Type B pancreatic cell (in vitro differentiated cells): ENCODE data around the gene PRSS21. TPM values are rescaled to one million over a fixed set of nuclear protein-coding genes. Genes with fewer than 3 reads are reported as not detected.

Experiments used
- DNase-seq: peaks from one replicate; pipeline ENCODE4 v3.0.0; 2021; ENCODE audit warnings: mixed read lengths; ENCODE audit not compliant: unreplicated experiment; ENCODE audit errors: extremely low spot score
- H3K27ac Mint-ChIP-seq: 2 replicates; pipeline ENCODE4 v1.8.0; 2021; ENCODE audit warnings: mild to moderate bottlenecking, mixed read lengths
- H3K27me3 Mint-ChIP-seq: 2 replicates; pipeline ENCODE4 v1.8.0; 2021; ENCODE audit warnings: mixed read lengths
- H3K36me3 Mint-ChIP-seq: 2 replicates; pipeline ENCODE4 v1.8.0; 2021; ENCODE audit warnings: mixed read lengths
- H3K4me1 Mint-ChIP-seq: one replicate; pipeline ENCODE4 v1.8.0; 2021; ENCODE audit warnings: mixed read lengths; ENCODE audit not compliant: unreplicated experiment
- H3K4me3 Mint-ChIP-seq: 2 replicates; pipeline ENCODE4 v1.8.0; 2021; ENCODE audit warnings: mild to moderate bottlenecking, mixed read lengths
- H3K9me3 Mint-ChIP-seq: 2 replicates; pipeline ENCODE4 v1.8.0; 2021; ENCODE audit warnings: mixed read lengths
- CTCF ChIP-seq: fragments of 200-600 bp; sonication (generic); conservative IDR thresholded peaks from 2 replicates; pipeline ENCODE4 v1.5.0; 2021; ENCODE audit warnings: antibody characterized with exemption, mild to moderate bottlenecking
- total RNA-seq: library from RNA; stranded (reverse); gene quantifications from 2 replicates; pipeline ENCODE4 v1.2.1, GENCODE V29; 2021; ENCODE audit warnings: low replicate concordance

PRSS21 gene
- total RNA-seq, 1 donor from 2014 or later = not detected

- DNase-seq = no peak
Measured at GRCh38 chr16:2777903-2778629, 39.0 kb upstream of the PRSS21 start.

GRCh38 chr16:2778630-2778958 is 38.4 kb upstream of the PRSS21 start:
- peaks cover 3% of the 10 kb centered on the region for H3K27me3 Mint-ChIP-seq
- no peaks in the 10 kb centered on the region for H3K9me3 Mint-ChIP-seq
- no peak for TF ChIP-seq CTCF
- H3K4me3 Mint-ChIP-seq = peak overlapping the region; percentile 95
- no peak for DNase-seq
- peaks cover 19% of the 10 kb centered on the region for H3K4me1 Mint-ChIP-seq
- H3K36me3 Mint-ChIP-seq = peaks cover 4% of the 10 kb centered on the region
- H3K27ac Mint-ChIP-seq = peak overlapping the region; percentile 99

More at GRCh38 chr16:2777903-2778629, 39.0 kb upstream of the PRSS21 start:
- Mint-ChIP-seq H3K4me1 (peaks cover 19% of the 10 kb centered on the region), H3K27me3 (peaks cover 3% of the 10 kb centered on the region), H3K27ac (peak overlapping the region; percentile 99), H3K4me3 (peak overlapping the region; percentile 95), H3K36me3 (peaks cover 5% of the 10 kb centered on the region), H3K9me3 (no peaks in the 10 kb centered on the region)
- TF ChIP-seq CTCF = no peak

DNA sequence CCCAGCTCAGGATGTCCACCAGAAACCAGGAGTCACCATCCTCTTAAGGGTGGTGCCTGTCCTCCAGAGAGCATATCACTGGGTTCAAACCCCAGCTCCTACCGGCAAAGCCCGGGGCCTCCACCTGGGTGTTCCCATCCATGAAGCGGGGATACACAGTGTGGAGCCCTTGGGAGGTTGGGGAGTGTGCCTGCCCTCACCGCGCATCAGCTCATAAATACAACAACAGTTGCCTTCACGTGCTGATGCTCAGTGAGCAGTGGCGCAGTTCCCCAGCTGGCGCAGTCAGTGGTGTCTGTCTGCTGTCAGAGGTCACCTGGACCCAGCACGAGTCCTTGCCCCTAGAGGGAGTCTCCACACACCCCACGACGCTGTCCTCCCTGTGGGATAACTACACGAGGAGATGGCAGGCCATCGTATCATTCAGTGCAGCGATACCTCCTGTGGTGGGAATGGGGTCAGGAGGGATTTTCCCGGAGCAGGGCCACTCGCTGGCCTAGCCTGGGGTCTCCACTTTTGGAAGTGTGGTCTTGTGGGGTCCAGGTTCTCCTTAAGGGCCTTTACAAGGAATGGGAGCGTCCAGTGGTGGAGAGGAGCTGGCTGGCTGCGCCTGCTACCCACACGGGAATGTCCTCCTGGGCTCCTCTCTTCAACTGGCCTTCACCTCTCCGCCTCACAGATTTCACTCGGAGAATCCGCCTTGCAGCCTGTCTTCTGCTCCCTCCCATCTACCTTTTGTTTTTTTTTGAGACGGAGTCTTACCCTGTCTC is 37.7 kb upstream of the PRSS21 start:
- Mint-ChIP-seq H3K4me3 (peak overlapping the region; percentile 71), H3K27ac (peak overlapping the region; percentile 99), H3K27me3 (peaks cover 3% of the 10 kb centered on the region), H3K36me3 (peaks cover 4% of the 10 kb centered on the region), H3K4me1 (peaks cover 19% of the 10 kb centered on the region), H3K9me3 (no peaks in the 10 kb centered on the region)
- no peak for DNase-seq
- no peak for TF ChIP-seq CTCF

GRCh38 chr16:2779978-2780898 is 36.8 kb upstream of the PRSS21 start:
- Mint-ChIP-seq H3K9me3 (no peaks in the 10 kb centered on the region), H3K36me3 (peaks cover 4% of the 10 kb centered on the region), H3K4me3 (peak overlapping the region; percentile 71), H3K27me3 (peaks cover 3% of the 10 kb centered on the region), H3K27ac (peak overlapping the region; percentile 64), H3K4me1 (peaks cover 19% of the 10 kb centered on the region)
- DNase-seq = no peak
- TF ChIP-seq CTCF = no peak

- H3K27me3 Mint-ChIP-seq = no peaks in the 10 kb centered on the region
- H3K27ac Mint-ChIP-seq = peak overlapping the region; percentile 58
- H3K4me1 Mint-ChIP-seq = peaks cover 13% of the 10 kb centered on the region
- DNase-seq = no peak
- no peaks in the 10 kb centered on the region for H3K36me3 Mint-ChIP-seq
- no peaks in the 10 kb centered on the region for H3K9me3 Mint-ChIP-seq
- TF ChIP-seq CTCF = peak; percentile 27
- H3K4me3 Mint-ChIP-seq = no peak overlapping the region
Measured at GRCh38 chr16:2782583-2783351, 34.3 kb upstream of the PRSS21 start.
